COLO829 (cell line): ENCODE data around the gene PCDHGA11.
"Not testable (repeated sequence)": the region's sequence is repeated elsewhere in the genome, so short reads cannot be mapped to it uniquely, and the experiment has no call there.

Experiments used
- DNase-seq: peaks from one replicate; pipeline ENCODE4 v3.0.0; 2012; ENCODE audit warnings: low spot score

PCDHGA11 gene

DNA sequence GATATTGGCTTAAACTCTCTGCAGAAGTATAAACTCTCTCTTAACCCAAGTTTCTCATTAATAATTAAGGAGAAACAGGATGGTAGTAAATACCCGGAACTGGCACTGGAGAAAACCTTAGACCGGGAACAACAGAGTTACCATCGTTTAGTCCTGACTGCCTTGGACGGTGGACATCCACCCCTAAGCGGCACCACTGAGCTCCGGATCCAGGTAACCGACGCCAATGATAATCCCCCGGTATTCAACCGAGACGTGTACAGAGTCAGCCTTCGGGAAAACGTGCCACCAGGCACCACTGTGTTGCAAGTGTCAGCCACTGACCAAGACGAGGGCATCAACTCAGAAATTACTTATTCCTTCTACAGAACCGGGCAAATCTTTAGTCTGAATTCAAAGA, 22.2 kb upstream of the PCDHGA11 start:
- DNase-seq: no peak

DNA sequence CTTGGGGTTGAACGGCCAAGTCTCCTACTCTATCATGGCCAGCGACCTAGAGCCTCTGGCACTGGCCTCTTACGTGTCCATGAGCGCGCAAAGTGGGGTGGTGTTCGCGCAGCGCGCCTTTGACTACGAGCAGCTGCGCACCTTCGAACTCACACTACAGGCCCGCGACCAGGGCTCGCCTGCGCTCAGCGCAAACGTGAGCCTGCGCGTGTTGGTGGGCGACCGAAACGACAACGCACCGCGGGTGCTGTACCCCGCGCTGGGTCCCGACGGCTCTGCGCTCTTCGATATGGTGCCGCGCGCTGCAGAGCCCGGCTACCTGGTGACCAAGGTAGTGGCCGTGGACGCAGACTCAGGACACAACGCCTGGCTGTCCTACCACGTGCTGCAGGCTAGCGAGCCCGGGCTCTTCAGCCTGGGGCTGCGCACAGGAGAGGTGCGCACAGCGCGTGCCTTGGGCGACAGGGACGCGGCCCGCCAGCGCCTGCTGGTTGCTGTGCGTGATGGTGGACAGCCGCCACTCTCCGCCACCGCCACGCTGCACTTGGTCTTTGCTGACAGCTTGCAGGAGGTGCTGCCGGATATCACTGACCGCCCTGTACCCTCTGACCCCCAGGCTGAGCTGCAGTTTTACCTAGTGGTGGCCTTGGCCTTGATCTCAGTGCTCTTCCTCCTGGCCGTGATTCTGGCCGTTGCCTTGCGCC, 21.1 kb upstream of the PCDHGA11 start:
- no peak for DNase-seq

GRCh38 chr5:141402553-141403243, 18.2 kb upstream of the PCDHGA11 start, which contains the start of gene PCDHGA9:
Gene PCDHGA9, plus strand, starts transcription at chr5:141402778. Its CDS starts 175 bp downstream, at chr5:141402953.
- DNase-seq: no peak

DNA sequence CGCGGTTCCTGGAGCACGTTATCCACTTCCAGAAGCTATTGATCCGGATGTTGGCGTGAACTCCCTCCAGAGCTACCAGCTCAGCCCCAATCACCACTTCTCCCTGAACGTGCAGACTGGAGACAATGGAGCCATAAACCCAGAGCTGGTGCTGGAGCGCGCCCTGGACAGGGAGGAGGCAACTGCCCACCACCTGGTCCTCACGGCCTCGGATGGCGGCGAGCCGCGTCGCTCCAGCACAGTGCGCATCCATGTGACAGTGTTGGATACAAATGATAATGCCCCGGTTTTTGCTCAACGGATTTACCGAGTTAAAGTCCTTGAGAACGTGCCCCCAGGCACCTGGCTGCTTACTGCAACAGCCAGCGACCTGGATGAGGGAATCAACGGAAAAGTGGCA, 17.5 kb upstream of the PCDHGA11 start:
- no peak for DNase-seq

- DNase-seq: not testable (repeated sequence)
Measured at GRCh38 chr5:141407790-141408505, 12.9 kb upstream of the PCDHGA11 start, which contains the start of gene PCDHGB6. Gene PCDHGB6, plus strand, starts transcription at chr5:141408021. Its CDS starts 182 bp downstream, at chr5:141408203.

GRCh38 chr5:141409598-141410306, 11.1 kb upstream of the PCDHGA11 start:
- no peak for DNase-seq

DNA sequence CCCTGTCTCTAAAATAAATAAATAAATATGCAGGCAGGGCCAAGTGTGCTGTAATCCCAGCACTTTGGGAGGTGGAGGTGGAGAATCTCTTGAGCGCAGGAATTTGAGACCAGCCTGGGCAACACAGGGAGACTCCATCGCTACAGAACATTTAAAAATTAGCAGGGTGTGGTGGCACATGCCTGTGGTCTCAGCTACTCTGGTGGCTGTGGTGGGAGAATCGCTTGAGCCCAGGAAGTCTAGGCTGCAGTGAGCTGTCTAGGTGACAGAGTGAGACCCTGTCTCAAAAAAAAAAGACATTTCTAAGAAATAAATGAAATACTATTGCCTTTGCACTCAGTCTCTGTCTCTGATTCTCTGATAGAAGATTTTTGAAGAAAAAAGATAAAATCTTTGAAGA, 9.3 kb upstream of the PCDHGA11 start:
- DNase-seq: no peak

GRCh38 chr5:141412854-141413539, 7.9 kb upstream of the PCDHGA11 start, which contains the start of gene PCDHGA10:
Gene PCDHGA10, plus strand, starts transcription at chr5:141412987. Its CDS starts 189 bp downstream, at chr5:141413176.
- no peak for DNase-seq

- DNase-seq: no peak
Measured at GRCh38 chr5:141413540-141414069, 7.2 kb upstream of the PCDHGA11 start.

DNA sequence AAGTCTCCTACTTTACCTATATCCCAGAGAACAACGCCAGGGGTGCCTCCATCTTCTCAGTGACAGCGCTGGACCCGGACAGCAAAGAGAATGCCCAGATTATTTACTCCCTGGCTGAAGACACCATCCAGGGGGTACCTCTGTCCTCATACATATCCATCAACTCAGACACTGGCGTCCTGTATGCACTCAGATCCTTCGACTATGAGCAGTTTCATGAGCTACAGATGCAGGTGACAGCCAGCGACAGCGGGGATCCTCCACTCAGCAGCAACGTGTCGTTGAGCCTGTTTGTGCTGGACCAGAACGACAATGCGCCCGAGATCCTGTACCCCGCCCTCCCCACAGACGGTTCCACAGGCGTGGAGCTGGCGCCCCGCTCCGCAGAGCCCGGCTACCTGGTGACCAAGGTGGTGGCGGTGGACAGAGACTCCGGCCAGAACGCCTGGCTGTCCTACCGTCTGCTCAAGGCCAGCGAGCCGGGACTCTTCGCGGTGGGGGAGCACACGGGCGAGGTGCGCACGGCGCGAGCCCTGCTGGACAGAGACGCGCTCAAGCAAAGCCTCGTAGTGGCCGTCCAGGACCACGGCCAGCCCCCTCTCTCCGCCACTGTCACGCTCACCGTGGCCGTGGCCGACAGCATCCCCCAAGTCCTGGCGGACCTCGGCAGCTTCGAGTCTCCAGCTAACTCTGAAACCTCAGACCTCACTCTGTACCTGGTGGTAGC, 6.1 kb upstream of the PCDHGA11 start:
- not testable (repeated sequence) for DNase-seq

DNA sequence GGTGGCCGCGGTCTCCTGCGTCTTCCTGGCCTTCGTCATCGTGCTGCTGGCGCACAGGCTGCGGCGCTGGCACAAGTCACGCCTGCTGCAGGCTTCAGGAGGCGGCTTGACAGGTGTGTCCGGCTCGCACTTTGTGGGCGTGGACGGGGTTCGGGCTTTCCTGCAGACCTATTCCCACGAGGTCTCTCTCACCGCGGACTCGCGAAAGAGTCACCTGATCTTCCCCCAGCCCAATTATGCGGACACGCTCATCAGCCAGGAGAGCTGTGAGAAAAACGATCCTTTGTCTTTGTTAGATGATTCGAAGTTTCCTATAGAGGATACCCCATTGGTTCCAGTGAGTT, 5.6 kb upstream of the PCDHGA11 start:
- DNase-seq: not testable (repeated sequence)

DNA sequence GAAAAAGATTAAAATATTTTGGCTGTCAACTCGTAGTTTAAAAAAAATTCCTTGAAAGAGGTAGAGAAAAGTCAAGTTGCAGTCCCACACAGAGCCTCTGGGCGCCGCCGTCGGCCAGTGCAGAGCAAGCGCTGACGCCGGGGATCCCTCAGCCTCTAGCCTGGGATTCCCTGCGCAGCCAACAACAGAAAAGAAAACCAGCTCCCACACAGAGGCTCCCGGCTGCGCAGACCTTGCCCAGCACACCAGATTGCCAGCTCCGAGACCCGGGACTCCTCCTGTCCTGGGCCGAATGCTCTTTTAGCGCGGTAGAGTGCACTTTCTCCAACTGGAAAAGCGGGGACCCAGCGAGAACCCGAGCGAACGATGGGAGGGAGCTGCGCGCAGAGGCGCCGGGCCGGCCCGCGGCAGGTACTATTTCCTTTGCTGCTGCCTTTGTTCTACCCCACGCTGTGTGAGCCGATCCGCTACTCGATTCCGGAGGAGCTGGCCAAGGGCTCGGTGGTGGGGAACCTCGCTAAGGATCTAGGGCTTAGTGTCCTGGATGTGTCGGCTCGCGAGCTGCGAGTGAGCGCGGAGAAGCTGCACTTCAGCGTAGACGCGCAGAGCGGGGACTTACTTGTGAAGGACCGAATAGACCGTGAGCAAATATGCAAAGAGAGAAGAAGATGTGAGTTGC, 3.2 kb upstream of the PCDHGA11 start, which contains the start of gene PCDHGB7:
PCDHGB7 (plus strand) TSS at position 184 of the 679 bp plus-strand sequence; CDS start at position 367, 183 bp downstream.
- DNase-seq: not testable (repeated sequence)

DNA sequence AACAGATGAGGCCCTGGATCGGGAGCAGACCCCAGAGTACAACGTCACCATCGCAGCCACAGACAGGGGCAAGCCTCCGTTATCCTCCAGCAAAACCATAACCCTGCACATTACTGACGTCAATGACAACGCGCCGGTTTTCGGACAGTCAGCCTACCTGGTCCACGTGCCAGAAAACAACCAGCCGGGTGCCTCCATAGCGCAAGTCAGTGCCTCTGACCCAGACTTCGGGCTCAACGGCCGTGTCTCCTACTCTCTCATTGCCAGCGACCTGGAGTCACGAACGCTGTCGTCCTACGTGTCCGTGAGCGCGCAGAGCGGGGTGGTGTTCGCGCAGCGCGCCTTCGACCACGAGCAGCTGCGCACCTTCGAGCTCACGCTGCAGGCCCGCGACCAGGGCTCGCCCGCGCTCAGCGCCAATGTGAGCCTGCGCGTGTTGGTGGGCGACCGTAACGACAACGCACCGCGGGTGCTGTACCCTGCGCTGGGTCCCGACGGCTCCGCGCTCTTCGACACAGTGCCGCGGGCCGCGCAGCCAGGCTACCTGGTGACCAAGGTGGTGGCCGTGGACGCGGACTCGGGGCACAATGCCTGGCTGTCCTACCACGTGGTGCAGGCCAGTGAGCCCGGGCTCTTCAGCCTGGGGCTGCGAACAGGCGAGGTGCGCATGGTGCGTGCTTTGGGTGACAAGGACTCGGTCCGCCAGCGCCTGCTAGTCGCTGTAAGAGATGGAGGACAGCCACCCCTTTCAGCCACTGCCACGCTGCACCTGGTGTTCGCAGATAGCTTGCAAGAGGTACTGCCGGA, 1.6 kb upstream of the PCDHGA11 start:
- DNase-seq: no peak

GRCh38 chr5:141421489-141421855, 621 bp downstream of the PCDHGA11 start:
- no peak for DNase-seq

DNA sequence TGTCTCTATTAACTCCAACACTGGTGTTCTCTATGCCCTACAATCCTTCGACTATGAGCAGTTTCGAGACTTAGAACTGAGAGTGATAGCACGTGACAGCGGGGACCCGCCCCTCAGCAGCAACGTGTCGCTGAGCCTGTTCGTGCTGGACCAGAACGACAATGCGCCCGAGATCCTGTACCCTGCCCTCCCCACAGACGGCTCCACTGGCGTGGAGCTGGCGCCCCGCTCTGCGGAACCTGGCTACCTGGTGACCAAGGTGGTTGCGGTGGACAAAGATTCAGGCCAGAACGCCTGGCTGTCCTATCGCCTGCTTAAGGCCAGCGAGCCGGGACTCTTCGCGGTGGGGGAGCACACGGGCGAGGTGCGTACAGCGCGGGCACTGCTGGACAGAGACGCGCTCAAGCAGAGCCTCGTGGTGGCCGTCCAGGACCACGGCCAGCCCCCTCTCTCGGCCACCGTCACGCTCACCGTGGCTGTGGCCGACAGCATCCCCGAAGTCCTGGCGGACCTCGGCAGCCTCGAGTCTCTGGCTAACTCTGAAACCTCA, 2.0 kb downstream of the PCDHGA11 start:
- DNase-seq: no peak

DNA sequence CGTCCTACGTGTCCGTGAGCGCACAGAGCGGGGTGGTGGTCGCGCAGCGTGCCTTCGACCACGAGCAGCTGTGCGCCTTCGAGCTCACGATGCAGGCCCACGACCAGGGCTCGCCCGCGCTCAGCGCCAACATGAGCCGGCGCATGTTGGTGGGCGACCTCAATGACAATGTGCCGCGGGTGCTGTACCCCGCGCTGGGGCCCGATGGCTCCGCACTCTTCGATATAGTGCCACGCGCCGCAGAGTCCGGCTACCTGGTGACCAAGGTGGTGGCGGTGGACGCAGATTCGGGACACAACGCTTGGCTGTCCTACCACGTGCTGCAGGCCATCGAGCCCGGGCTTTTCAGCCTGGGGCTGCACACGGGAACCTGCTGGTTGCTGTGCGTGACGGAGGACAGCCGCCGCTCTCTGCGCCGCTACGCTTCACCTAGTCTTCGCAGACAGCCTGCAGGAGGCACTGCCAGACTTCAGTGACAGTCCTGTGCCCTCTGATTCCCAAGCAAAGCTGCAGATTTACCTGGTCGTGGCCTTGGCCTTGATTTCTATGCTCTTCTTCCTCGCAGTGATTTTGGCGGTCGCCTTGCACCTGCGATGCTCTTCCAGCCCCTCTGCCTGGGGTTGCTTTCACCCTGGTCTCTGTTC, 7.1 kb downstream of the PCDHGA11 start:
- DNase-seq: no peak

GRCh38 chr5:141430332-141431113, 9.7 kb downstream of the PCDHGA11 start, which contains the start of gene PCDHGA12:
Gene PCDHGA12, plus strand, starts transcription at chr5:141430507. Its CDS starts 253 bp downstream, at chr5:141430760.
- no peak for DNase-seq
